Panc1 (cell line): Measurements from ENCODE around the gene PRKCG.

ENCODE experiments used
- CTCF ChIP-seq: fragments of 450-650 bp; IDR thresholded peaks from 2 replicates; pipeline ENCODE4 v1.5.1; 2017; ENCODE audit warnings: mild to moderate bottlenecking
- POLR2AphosphoS5 ChIP-seq: IDR thresholded peaks from 2 replicates; pipeline ENCODE4 v1.6.1; 2012; ENCODE audit warnings: mild to moderate bottlenecking, low read depth, low read length, moderate library complexity
- TF ChIP-seq, protein P1 (sequence below), 2 experiments: IDR thresholded peaks; 2 replicates each; pipeline ENCODE4 v1.6.1; 2011 to 2012; ENCODE audit warnings: low read depth in 2 of 2, control low read depth in 1 of 2, low read length in 1 of 2, mild to moderate bottlenecking in 1 of 2, moderate library complexity in 1 of 2; ENCODE audit not compliant: insufficient read depth in 1 of 2

DNA sequence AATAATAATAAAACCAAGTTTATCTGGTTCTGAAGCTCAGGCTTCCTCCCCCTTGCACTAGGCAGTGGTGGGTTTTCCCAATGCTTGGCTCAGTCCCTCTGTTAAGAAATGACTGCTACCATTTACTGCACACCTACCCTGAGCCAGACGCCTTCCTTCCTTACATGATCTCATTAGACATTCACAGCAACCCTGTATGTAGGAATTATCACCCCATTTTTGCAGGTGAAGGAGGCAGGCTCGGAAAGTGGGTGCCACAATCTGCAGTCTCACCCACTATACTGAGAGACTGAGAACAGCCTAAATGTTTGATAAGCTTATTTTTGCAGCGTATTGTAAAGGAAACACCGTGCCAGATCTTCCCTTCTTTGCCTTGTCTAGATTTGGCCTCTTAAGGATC lies 62.4 kb downstream of the PRKCG start:
- TF ChIP-seq POLR2AphosphoS5 = no peak
- TF ChIP-seq CTCF = no peak
- TF ChIP-seq, protein P1, sequence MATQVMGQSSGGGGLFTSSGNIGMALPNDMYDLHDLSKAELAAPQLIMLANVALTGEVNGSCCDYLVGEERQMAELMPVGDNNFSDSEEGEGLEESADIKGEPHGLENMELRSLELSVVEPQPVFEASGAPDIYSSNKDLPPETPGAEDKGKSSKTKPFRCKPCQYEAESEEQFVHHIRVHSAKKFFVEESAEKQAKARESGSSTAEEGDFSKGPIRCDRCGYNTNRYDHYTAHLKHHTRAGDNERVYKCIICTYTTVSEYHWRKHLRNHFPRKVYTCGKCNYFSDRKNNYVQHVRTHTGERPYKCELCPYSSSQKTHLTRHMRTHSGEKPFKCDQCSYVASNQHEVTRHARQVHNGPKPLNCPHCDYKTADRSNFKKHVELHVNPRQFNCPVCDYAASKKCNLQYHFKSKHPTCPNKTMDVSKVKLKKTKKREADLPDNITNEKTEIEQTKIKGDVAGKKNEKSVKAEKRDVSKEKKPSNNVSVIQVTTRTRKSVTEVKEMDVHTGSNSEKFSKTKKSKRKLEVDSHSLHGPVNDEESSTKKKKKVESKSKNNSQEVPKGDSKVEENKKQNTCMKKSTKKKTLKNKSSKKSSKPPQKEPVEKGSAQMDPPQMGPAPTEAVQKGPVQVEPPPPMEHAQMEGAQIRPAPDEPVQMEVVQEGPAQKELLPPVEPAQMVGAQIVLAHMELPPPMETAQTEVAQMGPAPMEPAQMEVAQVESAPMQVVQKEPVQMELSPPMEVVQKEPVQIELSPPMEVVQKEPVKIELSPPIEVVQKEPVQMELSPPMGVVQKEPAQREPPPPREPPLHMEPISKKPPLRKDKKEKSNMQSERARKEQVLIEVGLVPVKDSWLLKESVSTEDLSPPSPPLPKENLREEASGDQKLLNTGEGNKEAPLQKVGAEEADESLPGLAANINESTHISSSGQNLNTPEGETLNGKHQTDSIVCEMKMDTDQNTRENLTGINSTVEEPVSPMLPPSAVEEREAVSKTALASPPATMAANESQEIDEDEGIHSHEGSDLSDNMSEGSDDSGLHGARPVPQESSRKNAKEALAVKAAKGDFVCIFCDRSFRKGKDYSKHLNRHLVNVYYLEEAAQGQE (IDR thresholded peaks at IDR 0.05; ENCODE audit: insufficient read depth in 1 of 2, low read depth in 2 of 2, low read length in 1 of 2) = no peak
